GM21381 (cell line): Measurements from ENCODE around the gene LSM12.

Experiments used
- ATAC-seq: cut with Tn5 transposase; IDR thresholded peaks from one replicate; pipeline ENCODE4 v1.9.1; 2021; ENCODE audit warnings: mild to moderate bottlenecking, moderate library complexity; ENCODE audit not compliant: unreplicated experiment

The LSM12 gene

DNA sequence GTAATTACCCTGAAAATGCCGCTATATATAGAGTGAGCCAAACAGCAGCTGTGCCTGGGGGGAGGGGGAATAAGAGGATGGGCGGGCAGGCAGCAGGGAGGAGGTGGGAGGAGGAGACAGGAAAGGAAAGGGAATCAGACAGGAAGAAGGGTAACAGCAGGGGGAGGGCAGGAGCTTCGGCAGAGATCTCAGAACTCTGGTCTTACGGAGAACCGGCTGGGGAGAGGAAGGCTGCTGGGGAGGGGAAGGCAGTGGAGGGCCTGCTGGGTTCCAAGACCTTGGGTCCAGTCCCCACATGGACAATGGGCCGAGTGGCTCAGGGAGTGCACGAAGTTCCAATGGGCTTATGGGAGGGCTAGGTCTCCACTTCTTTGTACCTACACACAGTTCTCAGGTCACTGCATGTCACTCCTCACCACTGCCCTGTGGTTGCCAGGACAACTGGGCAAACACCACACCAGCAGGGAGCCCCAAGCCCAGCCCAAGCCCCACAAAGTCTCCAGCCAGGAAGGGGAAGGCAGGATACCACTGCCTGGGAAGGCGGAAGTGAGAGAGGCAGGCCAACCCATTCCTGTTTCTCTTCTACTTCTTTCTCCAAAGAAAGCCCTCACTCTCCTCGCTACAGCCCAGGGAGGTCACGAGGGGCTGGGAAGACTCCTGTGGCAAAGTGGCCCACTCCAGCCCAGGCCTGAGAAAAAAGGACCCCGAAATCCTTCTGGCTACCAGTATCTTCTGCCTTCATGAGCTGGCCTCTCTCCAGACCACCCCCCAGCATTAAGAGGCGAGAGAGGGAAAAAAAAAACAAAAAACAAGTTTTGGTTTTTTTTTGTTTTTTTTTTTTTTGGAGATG, 29.4 kb upstream of the LSM12 start:
- no peak for ATAC-seq

DNA sequence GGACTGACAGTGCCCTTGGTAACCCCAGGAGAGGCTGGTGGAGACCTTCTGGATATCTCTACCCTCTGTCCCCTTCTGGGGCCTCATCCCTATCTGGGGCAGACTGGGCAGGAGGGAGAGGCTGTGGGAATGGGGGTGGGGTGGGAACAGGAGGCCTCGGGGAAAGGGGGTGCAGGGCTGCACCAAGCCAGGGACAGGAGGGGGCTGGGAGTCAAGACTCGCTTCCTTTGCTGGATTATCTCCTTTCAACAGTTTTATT, 28.8 kb upstream of the LSM12 start:
- no peak for ATAC-seq

DNA sequence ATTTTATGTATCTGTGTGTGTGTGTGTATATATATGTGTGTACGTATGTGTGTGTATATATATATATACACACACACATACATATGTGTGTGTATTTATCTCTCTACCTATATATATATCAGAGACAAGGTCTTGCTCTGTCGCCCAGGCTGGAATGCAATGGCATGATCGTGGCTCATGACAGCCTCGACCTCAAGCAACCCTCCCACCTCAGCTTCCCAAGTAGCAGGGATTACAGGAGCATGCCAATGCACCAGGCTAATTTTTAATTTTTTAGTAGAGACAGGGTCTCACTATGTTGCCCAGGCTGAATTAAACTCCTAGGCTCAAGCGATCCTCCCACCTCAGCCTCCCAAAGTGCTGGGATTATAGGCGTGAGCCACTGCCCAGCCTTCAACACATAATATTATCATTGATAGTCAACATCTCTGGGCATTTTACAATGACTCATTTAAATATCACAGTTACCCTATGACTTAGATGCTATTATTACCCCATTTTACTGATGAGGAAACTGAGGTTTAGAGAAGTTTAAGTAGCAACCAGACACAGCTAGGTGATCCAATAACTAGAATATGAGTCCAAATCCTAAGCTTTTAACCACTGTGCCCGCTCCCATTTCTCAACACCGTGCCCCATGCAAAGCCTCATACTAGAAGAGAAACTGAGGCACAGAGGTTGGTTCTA, 28.4 kb upstream of the LSM12 start:
- no peak for ATAC-seq

DNA sequence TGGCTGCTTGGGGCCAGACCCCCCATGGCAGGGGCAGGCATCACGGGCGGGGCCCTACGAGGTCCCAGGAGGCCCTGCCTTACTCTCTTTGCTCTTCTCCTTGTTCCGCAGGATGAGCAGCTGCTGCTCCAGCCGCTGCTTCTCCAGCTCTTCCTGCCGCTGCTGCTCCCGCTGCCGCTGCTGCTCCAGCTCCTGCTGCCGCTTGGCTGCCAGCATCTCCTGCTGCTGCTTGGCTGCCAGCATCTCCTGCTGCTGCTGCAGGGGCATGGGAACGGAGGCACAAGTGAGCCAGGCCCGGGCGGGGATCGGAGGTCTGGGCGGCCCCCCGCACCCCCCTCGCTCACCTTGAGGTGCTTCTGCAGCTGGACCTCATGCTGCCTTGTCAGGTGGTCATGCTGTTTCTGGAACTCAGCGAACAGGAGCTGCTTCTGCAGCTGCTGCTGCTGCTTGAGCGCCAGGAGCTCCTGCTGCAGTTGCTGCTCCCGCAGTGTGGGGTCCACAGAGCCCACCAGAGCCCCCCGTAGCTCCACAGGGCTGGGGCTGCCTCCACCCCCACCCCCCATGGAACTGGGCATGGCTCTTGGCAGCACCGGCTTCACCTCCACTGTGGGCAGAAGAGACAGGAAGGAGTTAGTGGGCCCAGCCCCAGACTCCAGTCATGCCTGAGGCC, 26.9 kb upstream of the LSM12 start:
- no peak for ATAC-seq

DNA sequence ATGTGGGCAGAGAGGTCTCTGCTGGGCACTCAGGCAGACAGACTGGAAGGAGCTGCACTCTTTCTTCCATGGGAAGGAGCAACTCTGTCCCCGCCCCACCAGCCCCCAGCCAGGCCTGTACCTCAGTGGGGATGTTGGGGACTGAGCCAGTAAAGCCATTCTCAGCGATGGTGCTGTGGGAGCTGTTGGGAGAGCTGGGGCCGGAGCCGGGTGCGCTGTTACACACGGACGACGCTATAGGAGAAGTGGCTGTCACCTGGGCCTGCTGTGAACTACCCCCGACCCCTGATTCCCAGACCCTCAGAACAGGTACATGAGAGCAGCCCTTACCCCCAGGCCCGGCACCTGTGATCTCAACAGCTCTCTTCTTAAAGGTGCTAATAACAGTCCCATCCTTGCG, 25.6 kb upstream of the LSM12 start:
- no peak for ATAC-seq

DNA sequence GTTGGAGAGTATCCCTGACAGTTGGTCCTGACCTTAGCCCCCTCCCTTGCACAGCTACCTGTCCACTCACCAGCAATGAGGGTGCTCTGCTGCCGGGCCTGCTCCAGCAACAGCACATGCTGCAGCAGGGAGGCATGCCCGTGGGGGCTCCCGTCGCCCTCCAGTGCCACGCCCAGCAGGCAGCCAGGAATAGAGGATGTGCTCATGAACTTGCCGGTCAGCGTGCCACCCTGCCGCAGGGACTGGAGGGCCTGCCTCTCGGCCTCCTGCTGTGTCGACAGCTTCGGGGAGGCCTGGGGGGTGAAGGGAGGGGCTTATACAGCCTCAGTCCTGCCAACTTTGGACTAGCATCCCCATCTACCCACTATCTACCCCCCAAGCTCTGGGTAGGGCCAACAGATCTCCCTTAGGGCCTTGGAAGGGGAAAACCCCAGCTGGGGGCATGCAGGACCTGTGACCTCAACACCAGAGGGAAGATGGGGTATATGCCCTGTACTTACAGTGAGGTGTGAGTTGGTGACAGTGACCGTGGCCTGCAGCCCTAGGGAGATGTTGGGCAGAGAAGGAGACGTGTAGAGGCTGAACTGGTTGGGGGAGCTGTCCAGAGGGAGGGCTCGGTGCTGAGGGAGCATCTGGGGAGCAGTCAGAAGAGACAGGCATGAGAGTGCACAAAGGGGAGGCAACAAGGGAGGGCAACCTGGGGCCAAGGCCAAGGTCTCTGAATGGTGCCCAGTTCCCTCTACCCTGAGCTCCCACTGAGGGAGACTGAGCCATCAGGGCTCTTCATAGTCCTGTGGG, 24.9 kb upstream of the LSM12 start:
- ATAC-seq: no peak

DNA sequence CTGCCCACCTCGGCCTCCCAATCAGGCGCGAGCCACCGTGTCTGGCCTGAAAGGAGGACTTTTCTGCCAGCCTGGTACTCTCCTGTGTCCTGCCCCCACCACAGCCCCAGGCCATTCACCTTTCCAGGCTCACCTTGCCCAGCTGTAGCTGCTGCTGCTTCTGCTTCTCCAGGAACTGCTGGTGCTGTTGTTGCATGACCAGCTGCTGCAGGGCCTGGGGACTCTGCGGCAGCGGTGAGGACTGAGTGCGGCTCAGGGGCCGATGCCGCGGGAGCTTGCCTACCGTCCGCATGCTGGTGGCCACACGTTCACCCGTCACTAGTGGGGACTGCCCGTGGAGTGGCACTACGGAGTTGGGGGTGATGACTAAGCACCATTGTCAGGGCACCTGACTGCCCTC, 21.8 kb upstream of the LSM12 start:
- ATAC-seq: no peak

DNA sequence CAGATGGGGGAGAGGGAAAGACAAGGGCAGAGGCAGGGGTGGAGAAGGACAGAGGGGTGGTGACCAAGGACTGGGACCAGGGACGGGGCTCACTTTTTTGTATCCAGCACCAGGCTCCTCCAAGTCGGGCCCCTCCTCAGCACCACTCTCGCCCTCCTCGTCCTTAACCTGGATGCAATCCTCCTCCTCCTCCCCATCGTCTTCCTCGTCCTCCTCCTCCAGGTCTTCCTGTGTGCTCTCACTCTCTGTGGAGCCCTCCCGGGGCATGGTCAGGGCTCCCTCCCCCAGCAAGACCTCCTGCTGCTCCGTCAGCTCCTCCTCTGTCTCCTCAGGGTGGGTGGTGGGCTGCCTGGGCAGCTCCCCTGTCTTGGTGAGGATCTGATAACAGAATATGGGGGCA, 20.8 kb upstream of the LSM12 start:
- ATAC-seq: no peak

DNA sequence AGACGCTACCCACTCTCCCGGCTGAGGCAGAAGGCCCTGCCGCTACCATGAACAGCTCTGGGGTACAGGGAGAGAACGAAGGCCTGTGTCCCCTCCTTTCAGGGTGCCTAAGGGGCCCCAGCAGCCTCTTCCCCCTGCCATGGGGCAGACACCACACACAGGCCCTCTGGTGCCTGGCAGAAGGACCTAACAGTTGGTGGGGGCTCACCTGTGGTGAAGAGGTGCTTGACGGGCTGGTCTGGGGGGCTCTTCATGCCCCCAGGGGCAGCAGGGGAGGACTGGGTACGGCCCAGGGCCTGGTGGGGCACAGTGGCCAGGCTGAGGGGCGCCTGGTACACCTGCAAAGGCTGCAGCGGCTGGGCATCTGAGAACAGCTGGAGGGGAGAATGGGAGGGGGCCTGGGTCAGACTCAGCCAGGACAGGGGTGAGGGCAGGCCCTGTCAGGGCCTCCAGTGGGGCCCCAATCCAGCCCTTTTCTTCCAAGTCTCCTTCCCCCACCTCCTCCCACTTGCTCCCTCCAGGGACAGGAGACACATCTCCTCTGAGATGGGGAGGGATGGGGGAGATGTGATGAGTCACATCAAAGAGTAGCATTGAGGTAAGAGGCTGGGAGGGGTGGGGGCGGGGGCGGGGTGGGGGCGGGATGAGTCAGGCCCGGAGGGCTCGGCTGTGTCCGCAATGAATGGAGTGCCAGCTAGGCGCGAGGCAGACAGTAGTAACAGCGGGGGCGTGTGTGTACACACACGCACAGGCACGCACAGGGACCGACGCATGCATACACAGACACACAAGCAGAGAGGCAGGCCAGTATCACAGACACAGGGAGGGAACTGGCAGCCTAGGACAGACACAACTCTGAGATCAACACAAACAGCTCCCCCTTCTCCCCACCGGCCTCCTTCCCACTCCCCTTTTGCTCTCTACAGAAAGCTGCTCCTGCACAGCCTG, 20.2 kb upstream of the LSM12 start:
- ATAC-seq: no peak

DNA sequence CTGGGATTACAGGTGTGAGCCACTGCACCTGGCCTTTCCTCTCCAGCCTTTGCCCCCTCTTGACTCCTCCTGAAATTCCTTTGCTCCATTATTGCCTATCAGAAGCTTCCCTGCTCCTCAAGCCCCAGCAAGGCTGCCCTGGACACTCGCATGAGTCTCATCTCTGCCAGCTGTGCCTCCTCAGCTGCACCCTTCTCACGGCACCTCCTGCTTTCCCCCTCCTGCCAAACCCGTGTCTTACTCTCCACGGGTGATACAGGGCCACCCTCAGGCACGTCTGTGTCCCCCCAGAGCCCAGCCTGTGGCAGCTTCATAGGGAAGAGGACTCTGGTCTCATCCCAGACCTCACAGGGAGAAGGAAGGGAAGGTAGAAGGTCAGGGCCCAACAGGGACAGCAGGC, 19.4 kb upstream of the LSM12 start:
- no peak for ATAC-seq

DNA sequence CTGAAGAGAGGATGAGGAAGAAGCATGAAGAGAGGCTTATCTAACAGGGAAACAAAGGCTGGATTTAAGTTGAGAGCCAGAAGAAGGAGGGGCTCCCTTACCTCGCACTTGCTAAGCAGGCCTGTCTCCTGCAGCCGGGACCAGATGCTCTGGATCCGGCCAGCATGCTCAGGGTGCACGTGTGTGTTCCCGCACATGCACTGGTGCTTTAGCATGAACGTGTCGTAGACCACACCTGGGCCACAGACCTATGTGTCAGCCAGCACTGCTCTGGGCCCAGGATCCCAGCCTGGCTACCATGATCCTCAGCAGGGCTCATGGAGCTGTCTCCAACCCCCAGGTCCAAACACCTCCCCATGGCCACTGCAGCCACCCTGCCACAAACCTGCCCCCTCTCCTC, 18.4 kb upstream of the LSM12 start:
- no peak for ATAC-seq

DNA sequence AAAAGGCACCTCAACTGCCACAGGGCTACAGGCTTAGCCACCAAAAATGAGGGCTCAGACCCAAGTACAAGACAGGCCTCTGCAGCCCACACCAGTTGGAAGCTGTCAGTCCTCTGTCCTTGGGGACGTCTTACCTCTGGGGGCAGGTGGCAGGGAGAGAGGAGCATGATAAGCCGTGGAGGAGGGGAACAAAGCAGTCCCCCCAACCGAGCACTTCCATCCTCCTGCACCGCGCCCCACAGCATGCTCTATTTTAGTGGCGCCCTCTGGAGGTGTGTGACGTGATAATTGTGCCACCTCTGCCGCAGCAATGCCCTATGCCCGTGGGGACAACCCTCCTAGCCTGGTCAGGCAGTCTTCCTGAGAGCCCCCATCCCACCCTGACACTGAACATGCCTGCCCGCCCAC, 17.7 kb upstream of the LSM12 start:
- ATAC-seq: no peak

DNA sequence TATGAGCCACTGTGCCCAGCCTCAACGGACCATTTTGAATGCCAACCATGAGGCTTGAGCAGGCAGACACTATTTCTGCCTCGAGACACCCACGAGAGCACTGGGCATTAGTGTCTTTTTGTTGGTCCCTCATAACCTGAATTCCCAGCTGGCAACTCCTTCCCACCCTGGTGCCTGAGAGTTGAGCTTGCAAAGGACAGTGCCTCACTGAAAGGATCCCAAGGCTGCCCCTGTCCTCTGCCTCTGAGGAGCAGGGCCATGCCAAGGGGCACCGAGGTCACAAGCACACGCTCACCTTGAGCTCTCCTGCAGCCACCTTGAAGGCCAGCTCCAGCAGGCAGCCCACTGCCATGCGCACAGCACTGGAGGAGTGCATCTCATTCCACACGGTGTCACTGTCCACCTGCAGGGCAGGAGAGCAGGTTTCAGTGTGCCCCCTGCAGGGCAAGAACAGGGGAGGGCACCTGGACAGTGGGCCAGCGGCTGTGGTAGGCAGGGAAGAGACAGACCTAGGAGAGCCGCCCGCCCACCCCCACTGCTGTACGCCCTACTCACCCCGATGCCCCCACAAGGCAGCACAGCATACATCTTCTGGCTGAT, 16.9 kb upstream of the LSM12 start:
- no peak for ATAC-seq

DNA sequence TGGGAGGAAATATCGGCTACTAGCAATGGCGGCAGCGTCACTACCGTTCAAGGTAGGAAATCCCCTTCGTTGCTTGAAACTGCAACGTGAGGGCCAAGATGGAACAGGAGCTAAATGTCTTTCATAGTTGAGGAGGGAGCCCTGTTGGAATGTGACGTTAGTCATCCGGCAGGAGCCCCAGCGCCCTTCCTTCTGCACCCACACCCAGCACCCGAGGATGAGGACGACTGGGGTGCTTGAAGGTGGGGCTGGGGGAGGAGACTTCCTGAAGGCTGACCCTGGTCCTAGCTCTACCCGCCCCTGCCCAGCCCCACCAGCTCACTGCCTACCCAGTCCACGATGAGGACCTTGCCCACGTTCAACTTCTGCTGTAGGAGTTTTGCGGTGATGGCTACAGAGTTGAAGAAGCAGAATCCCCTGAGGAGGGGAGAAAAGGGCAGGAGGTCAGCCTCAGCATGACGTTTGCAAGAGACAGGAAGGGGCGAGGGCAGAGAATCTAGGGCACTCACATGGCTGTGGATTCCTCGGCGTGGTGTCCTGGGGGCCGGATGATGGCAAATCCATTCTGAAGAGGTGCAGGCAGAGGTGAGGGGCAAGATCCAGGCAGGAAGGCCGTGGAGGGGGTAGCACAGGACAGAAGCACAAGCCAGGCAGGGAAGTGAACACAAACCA, 15.9 kb upstream of the LSM12 start:
- no peak for ATAC-seq

DNA sequence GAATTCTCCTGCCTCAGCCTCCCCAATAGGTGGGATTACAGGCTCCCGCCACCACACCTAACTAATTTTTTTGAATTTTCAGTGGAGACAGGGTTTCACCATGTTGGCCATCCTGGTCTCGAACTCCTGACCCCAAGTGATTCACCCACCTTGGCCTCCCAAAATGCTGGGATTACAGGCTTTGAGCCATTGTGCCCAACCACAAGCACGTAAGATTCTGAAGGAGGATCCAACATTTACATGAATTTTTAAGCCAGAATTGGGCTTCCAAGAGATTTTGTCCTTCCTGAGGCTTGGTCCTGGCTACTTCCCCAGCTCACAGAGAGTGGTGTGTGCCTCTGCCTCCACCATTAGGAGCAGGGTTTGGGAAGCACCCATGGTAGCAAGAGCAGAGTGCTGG, 15.2 kb upstream of the LSM12 start:
- ATAC-seq: no peak

DNA sequence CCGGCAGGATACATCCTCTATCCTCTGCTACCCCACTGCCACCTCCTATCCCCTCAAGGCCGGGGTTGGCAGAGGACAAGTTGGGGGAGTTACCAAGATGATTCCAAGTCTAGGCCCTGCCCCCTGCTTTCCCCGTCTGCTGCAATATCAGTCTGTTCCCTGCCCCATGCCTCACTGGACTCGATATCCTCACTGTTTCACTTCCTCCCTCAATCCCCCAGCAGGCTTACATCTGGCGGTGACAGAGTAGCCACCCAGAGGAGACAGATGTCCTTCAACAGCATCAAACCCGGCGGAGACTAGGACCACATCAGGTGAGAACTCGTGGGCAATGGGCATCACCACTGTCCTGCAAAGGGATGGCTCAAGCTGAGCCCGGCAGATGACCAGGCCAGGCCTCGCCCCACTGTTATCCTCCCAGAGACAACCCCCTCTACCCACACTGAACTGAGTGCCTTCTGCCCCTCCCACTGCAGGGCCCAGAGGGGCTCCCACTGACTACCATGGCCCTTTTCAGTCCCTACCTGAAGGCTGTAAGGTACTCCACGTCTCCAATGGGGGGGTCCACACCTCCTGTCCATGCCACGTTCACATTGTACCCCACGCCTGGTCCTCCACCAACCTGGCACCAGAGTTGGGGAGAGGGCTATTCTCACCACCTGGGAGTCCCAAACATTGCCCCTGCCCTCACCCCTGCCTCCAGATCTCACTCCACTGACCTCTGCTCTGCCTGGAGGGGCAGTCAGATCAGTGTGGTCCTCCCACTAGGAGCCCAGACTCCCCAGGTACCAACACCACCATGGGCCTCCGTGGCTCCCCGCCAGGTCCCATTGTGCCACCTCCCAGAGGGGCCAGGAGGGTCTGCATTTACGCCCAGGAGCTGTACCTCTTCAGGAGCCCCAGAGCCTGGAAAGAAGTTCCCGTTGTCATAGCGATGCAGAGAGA, 13.7 kb upstream of the LSM12 start:
- ATAC-seq: no peak

DNA sequence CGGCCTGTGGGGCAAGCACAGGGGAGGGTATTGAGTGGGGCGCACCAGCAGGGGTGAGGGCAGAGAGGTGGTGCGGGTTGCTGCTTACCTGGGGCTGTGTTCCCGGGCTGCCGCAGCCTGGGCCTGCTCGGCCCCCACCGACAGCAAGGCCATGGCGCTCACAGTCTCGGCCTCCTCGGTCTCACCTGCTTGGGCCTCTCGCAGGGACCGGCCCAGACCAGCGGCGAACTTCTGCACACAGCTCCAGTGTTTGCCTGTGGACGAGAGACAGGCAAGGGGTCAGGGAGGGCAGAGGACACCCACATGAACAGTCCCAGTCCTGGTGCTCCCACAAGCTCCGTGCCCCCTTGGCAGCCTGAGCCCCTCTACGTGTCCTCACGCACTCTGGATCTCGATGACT, 11.9 kb upstream of the LSM12 start:
- ATAC-seq: no peak

DNA sequence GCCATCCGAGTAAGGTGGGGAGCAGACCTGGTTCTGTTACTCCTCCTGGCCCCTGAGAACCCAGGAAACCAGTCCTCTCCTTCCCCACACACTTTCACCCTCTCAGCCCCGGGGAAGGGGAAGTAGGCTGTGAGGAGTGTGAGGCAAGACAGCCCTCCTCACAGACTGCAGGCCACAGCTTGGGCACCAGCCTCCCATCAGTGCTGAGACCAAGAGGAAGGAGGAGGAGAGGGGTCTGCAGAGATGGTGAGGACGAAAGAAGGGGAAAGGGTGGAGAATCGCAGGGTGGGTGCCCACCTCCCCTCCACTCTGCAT, 11.1 kb upstream of the LSM12 start:
- ATAC-seq: no peak
